ENCODE results near the gene MICAL2.

DNA sequence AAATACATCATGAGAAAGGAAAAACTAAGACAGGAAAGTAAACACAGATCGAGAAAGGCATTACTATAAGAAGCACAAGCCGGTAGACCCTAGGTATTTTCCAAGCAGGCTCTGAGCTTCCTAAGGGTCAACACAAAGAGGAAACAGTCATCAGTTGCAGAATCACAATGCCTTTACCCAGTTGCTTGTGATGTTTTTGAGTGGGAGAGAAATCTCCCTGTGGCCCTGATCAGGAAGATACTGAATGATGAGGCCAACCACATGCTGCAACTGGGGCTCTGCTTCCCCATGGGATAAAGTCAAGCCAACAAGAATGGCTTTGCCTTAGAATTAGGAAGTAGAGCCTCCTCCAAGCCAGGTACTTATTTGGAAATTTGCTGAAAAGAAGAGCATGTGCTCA lies 132.6 kb downstream of the MICAL2 start:
- TF ChIP-seq, protein P1, sequence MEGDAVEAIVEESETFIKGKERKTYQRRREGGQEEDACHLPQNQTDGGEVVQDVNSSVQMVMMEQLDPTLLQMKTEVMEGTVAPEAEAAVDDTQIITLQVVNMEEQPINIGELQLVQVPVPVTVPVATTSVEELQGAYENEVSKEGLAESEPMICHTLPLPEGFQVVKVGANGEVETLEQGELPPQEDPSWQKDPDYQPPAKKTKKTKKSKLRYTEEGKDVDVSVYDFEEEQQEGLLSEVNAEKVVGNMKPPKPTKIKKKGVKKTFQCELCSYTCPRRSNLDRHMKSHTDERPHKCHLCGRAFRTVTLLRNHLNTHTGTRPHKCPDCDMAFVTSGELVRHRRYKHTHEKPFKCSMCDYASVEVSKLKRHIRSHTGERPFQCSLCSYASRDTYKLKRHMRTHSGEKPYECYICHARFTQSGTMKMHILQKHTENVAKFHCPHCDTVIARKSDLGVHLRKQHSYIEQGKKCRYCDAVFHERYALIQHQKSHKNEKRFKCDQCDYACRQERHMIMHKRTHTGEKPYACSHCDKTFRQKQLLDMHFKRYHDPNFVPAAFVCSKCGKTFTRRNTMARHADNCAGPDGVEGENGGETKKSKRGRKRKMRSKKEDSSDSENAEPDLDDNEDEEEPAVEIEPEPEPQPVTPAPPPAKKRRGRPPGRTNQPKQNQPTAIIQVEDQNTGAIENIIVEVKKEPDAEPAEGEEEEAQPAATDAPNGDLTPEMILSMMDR (IDR thresholded peaks at IDR 0.05), result no peak
- TF ChIP-seq ZFX (IDR thresholded peaks at IDR 0.05; ENCODE audit: borderline replicate concordance), result no peak

Measured in 22Rv1 (cell line).